ENCODE data around the gene LY86.

The LY86 gene

GRCh38 chr6:6688951-6689350, 100.4 kb downstream of the LY86 start:
- Histone ChIP-seq H3K4me1 (peaks cover 0 to 5% (median 2%) of the 10 kb centered on the region in 4 donors), H3K4me3 (no peak overlapping the region), H3K27me3 (peaks cover 0 to 18% of the 10 kb centered on the region in 2 donors), H3K27ac (no peak overlapping the region), H3K36me3 (no peaks in the 10 kb centered on the region), H3K9me3 (no peaks in the 10 kb centered on the region)
- intact Hi-C loops (cut with DNase I; ENCODE audit: low total_unique reads) = loop anchor here (5.0 kb wide), 1 partner anchor 553 kb away; no protein-coding TSS in a partner anchor
- no peak for DNase-seq
- no peak for TF ChIP-seq CTCF (IDR thresholded peaks at IDR 0.05)

GRCh38 chr6:6689400-6690143, 101.1 kb downstream of the LY86 start:
- Histone ChIP-seq H3K4me1 (peaks cover 0 to 5% (median 2%) of the 10 kb centered on the region in 4 donors), H3K27ac (no peak overlapping the region)
- TF ChIP-seq CTCF (IDR thresholded peaks at IDR 0.05) = no peak

GRCh38 chr6:6690144-6690483, 101.6 kb downstream of the LY86 start:
- H3K4me3 ChIP-seq = no peak overlapping the region
- H3K27ac ChIP-seq = no peak overlapping the region

More at GRCh38 chr6:6689400-6690143, 101.1 kb downstream of the LY86 start:
- intact Hi-C loops (cut with DNase I; ENCODE audit: low total_unique reads) = loop anchor here (5.0 kb wide), 1 partner anchor 553 kb away; no protein-coding TSS in a partner anchor
- Histone ChIP-seq H3K27me3 (peaks cover 0 to 22% of the 10 kb centered on the region in 2 donors), H3K9me3 (no peaks in the 10 kb centered on the region), H3K36me3 (no peaks in the 10 kb centered on the region), H3K4me3 (no peak overlapping the region)
- DNase-seq = no peak

GRCh38 chr6:6694368-6694780, 105.9 kb downstream of the LY86 start:
- no peak for TF ChIP-seq CTCF (IDR thresholded peaks at IDR 0.05)
- DNase-seq = no peak
- intact Hi-C loops (cut with DNase I; ENCODE audit: low total_unique reads) = no loop called here
- no peaks in the 10 kb centered on the region for H3K36me3 ChIP-seq
- H3K27ac ChIP-seq = no peak overlapping the region
- H3K27me3 ChIP-seq = peaks cover 0 to 15% of the 10 kb centered on the region in 2 donors
- peaks cover 0 to 18% (median under 1%) of the 10 kb centered on the region in 4 donors for H3K4me1 ChIP-seq
- no peak overlapping the region for H3K4me3 ChIP-seq
- no peaks in the 10 kb centered on the region for H3K9me3 ChIP-seq

More at GRCh38 chr6:6690144-6690483, 101.6 kb downstream of the LY86 start:
- no peaks in the 10 kb centered on the region for H3K9me3 ChIP-seq
- intact Hi-C loops (cut with DNase I; ENCODE audit: low total_unique reads) = no loop called here
- no peak for DNase-seq
- no peak for TF ChIP-seq CTCF (IDR thresholded peaks at IDR 0.05)
- no peaks in the 10 kb centered on the region for H3K36me3 ChIP-seq
- peaks cover 0 to 9% (median 2%) of the 10 kb centered on the region in 4 donors for H3K4me1 ChIP-seq
- H3K27me3 ChIP-seq = peaks cover 0 to 22% of the 10 kb centered on the region in 2 donors

GRCh38 chr6:6694825-6695624, 106.5 kb downstream of the LY86 start:
- intact Hi-C loops (cut with DNase I; ENCODE audit: low total_unique reads) = no loop called here
- H3K9me3 ChIP-seq = no peaks in the 10 kb centered on the region
- H3K27ac ChIP-seq = no peak overlapping the region
- no peak for TF ChIP-seq CTCF (IDR thresholded peaks at IDR 0.05)
- H3K4me3 ChIP-seq = no peak overlapping the region
- H3K4me1 ChIP-seq = peaks cover 0 to 25% (median 6%) of the 10 kb centered on the region in 4 donors
- H3K36me3 ChIP-seq = no peaks in the 10 kb centered on the region
- peak in 1 of 2 donors; percentile 54 for DNase-seq
- H3K27me3 ChIP-seq = peaks cover 0 to 15% of the 10 kb centered on the region in 2 donors
